NCI-H2227 treated with DMSO at 0.1 percent for 48 hours (cell line): ENCODE measurements around the gene RICTOR.
A peak's percentile ranks its signal among the peaks of the same experiment; 100 is the strongest.

Experiments
- DNase-seq: peaks from one replicate; lab custom pipeline; 2025; lab: John Stamatoyannopoulos, UW

Gene RICTOR

DNA sequence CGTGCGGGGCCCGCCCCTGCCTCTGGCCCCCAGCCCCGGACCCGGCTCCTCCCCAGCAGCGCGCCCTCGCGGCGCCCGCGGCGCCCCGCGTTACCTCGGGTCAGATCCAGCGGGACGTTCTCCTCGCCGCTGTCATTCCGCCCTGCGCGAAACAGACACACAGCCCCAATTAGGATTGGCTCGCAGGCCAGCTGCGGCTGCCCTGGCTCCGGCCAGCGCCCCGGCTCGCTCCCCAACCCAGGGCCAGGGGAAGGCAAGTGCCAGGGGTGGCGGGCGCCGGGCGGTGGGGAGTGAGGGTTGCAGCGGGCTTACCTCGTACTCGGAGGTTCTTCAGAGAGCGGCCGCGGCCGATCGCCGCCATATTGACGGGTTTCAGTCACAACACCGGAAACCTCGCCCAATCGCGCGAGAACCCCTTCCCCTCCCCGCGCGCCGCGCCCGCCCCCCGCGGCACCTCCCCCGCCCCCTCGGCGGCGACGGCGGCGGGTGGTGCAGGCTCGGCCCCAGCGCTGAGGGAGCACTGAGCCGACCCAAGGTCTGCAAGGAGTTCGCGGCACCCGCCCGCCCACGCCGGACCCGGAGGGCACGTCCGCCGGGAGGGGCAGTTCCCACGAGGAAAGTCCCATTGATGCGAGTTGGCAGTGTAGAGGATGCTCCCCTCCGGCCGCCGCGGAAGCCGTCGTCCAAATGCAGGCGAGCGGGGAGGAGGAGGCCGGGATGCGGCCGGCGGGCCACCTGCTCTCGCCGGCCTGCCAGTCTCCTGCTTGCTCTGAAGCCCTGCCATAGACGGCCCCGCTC is at the start of gene RICTOR:
RICTOR (minus strand) TSS at position 383 of the 798 bp plus-strand sequence; CDS start at position 361, 22 bp downstream.
- DNase-seq, result peak; percentile 87

- no peak for DNase-seq
These were observed 47.7 kb upstream of the RICTOR start for GRCh38 chr5:39121922-39122321.

DNA sequence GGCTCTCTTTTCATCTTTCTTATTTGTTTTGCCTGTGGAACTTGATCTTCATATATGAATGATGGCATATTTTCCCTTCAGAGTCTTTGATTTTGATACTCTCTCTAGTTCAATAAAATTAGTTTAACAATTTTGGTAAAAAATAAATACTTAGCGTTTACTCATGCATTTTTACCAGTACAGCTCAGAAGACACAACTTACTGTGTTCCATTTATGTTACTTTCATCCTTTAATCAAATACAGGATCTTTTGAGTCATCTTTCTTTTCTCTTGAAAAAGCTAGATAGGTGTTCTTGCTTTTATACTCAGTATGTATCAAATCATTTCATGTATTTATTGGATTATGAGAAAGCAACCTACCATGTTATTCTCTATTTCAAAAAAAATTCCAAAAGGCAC is 47.1 kb upstream of the RICTOR start:
- no peak for DNase-seq

DNA sequence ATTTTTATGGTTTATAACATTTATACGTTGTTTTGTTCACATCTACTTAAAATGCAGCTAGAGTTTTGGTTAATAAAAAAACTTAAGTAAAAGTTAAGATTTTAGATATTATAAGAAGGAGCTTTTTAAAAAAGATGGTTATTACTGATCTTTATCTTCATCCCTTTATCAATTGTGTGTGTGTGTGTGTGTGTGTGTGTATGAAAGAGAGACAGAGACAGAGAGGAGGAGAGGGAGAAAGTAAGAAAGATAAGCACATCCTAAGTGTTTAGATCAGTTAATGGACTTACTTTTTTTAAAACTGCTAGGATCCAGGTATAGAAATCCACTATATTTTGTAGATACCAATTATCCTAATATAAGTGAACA is 45.8 kb upstream of the RICTOR start:
- DNase-seq, result no peak

- no peak for DNase-seq
These were observed 45.3 kb upstream of the RICTOR start for GRCh38 chr5:39119404-39120051.

DNA sequence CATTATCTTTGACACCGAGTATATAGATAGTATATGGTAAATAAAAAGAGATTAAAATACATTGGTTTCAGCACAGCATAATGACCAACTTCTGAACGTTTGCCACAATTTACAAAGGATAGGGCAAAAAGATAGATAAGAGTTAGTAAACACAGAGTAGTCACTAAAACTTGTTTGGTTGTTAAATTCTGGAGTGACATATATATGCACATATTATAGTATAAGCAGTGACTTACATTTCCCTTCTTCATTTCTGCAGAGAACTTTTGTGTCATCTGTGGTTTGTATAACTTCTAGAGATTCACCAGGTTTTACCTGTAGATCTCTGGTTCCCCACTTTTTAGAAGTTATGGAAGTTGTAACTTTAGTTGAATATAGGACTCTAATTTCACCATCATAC is 44.4 kb upstream of the RICTOR start:
- DNase-seq, result no peak

GRCh38 chr5:39117401-39117800 is 43.2 kb upstream of the RICTOR start:
- DNase-seq, result no peak

DNA sequence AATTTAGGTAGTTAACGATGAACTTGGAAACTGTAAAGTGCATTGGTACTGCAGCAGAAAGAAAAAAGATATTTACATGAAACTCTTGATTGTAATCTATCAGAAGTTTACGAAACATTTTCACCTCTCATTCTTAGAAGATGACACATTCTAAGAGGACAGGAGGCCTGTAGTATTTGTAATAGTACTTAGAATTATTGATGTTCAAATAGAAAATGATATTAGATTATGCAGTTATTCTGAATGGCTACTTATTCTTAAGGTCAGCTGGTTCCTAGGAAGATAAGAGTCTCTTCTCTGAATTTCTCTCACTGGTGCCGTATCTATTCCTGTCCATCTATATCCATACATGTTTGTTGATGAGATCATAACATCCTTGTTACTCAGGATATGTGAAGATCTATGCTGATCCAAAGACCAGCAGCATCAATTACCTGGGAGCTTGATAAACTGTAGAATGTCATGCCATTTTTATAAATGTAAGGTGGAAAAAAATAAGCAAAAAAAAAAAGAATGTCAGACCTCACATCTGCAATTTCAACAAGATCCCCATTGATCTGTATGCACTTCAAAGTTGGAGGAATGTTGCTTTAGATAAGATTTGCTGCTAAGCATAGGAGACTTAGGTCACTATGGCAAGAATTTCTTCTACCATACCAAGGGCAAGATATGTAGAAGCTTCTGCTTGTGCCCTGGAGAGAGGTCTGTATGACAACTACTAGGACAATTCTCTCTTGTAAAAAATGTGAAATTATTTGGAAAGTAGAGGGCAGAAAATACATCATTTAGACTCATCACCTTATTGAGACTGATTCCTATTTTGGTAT is 42.4 kb upstream of the RICTOR start:
- no peak for DNase-seq

- no peak for DNase-seq
These were observed 41.6 kb upstream of the RICTOR start for GRCh38 chr5:39115644-39116343.

- no peak for DNase-seq
These were observed 40.0 kb upstream of the RICTOR start for GRCh38 chr5:39114155-39114554.

- no peak for DNase-seq
These were observed 39.3 kb upstream of the RICTOR start for GRCh38 chr5:39113354-39113953.

- DNase-seq, result no peak
These were observed 35.4 kb upstream of the RICTOR start for GRCh38 chr5:39109606-39110005.

DNA sequence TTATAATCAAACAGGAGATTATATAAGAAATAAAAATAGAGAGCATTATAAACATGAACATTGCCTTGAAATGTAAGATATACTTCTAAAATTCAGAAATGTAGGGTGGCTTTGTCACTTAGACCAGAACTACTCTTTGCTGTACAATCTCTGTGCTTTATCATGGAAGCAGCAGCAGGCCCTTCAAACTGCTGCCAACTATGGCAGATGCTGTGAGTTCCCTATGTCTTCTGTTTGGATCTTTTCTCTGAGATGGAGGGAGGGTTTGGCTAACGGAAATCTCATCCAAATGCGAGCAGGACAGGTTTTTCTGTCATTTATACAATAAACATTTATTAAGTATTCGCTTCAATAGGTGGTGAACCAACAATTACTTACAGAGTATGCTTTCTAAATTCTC is 34.8 kb upstream of the RICTOR start:
- no peak for DNase-seq

DNA sequence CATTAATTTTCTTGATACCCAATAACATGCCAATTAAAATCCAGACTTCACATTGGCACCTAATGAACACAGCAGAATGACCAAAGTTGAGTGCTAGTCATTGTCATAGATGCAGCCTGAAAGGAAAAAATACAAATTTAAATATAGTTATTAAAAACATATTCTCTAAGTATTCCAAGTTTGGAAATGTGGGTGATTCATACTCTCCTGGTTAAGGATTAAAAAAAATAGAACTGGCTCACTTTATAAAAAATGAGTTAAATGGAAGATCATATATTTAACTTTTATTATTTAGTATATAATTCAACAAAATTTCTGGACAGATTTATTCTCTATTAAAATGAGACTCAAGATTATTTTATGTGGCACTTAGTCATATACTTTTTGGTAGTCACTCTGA is 33.2 kb upstream of the RICTOR start:
- DNase-seq, result no peak

DNA sequence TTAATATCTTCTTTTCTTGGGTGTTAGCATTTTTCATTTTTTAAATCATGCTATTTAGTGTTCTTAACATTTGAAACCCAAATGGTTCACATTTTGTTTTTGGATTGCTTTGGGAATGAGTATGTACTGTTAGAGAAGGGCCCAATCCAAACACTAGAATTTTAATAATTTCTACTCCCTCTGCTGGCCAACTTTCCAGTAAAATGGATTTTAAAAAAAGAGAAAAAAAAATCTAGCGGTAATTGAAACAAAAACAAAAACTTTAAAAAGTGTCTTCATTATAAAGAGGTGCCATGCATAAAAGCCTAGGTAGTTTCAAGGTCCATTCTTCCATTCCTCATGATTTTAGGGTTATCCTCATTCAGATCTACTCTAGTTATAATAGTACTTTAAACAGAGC is 32.1 kb upstream of the RICTOR start:
- DNase-seq, result no peak

DNA sequence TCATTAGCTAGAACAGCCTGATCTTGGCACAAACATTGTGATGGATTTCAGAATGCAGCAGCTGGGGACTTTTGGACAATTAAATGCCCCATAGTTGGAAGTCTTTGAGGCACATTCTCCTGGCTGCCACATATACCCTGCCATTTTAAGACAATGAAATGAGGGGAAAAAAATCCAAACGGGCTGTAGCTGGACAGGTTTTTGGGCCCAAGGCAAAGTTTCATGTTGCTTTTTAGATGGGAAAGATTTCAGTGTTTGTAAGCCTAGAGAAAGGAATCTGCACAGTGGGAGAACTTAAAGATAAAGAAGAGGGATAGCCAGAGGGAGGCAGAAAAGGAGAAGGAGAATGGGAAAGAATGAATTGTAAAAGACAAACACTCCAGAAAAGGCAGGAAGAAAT is 30.0 kb upstream of the RICTOR start:
- DNase-seq, result no peak

DNA sequence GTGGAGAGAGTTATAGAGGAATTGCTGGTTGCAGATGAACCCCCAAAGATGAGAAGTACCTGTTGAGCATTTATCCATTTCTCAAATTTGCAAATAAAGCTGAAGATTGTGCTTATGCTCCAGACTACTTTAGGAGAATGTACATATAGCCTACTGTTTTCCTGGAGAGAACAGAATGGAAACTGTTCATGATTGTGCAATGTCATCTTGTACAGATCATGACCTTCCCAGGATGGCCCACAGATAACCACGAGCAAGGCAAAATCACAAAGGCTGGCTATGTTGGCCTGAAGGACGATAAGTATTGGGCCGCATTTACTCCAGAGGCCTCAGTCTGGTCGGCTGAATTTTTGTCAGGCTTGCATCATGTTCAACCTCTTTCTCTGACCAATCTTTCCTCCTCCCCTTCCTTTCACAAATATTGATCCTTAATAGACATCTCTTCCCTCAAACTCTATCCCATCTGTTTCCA is 28.5 kb upstream of the RICTOR start:
- no peak for DNase-seq

- DNase-seq, result no peak
These were observed 26.7 kb upstream of the RICTOR start for GRCh38 chr5:39100851-39101396.

GRCh38 chr5:39100301-39100850 is 26.2 kb upstream of the RICTOR start:
- DNase-seq, result no peak

- DNase-seq, result no peak
These were observed 25.6 kb upstream of the RICTOR start for GRCh38 chr5:39099831-39100230.

DNA sequence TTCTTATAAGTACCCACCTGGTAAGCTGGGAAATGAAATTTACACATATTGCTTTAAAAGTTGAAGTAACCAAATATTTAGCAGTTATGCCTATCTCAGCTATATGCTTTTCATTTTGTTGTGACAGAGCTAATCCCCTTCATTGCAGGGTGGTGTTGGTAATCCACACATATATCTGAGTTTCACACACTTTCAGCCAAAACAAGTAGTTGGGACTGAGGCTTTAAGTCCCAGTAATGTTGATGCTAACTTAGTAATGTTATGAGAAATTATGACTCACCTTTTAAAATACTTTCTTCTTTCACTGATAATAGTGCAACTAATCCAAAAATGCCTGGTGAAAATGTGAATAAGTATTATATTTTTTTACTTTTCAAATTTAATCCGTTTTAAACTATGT is 19.2 kb upstream of the RICTOR start:
- no peak for DNase-seq
